Activated CD4-positive, alpha-beta T cell treated with anti-CD3 and anti-CD28 coated beads, Interleukin-2, amount 10 ng/mL, durations not matched to agents 7 days and 5 days (primary cell): ENCODE measurements around the gene OTX1. TPM values are rescaled to one million over a fixed set of nuclear protein-coding genes. Genes with fewer than 3 reads are reported as not detected.

ENCODE experiments used
- CTCF ChIA-PET: fragments of 350-600 bp; sonication (Branson Sonifier 250); formaldehyde crosslinking; loops from one replicate; lab custom pipeline; 2021; ENCODE audit warnings: antibody characterized with exemption; lab: Charles Lee
- POLR2A ChIA-PET: fragments of 350-600 bp; sonication (Branson Sonifier 250); formaldehyde crosslinking; loops from one replicate; lab custom pipeline; 2021; ENCODE audit warnings: antibody characterized with exemption; lab: Charles Lee
- DNase-seq: peaks from one replicate; pipeline ENCODE4 v3.0.0-alpha.2; 2020
- H3K27ac Mint-ChIP-seq: one replicate; pipeline ENCODE4 v1.8.0; 2021; ENCODE audit warnings: mild to moderate bottlenecking, moderate library complexity, mixed read lengths
- H3K27me3 Mint-ChIP-seq: one replicate; pipeline ENCODE4 v1.8.0; 2021; ENCODE audit warnings: mixed read lengths
- H3K36me3 Mint-ChIP-seq: one replicate; pipeline ENCODE4 v1.8.0; 2021; ENCODE audit warnings: low read depth, mixed read lengths
- H3K4me1 Mint-ChIP-seq: one replicate; pipeline ENCODE4 v1.8.0; 2021; ENCODE audit warnings: mixed read lengths
- H3K4me3 Mint-ChIP-seq: one replicate; pipeline ENCODE4 v1.8.0; 2021; ENCODE audit warnings: mild to moderate bottlenecking, moderate library complexity, mixed read lengths
- H3K9me3 Mint-ChIP-seq: one replicate; pipeline ENCODE4 v1.8.0; 2021; ENCODE audit warnings: mixed read lengths
- total RNA-seq, 2 experiments: library from RNA; stranded (reverse); gene quantifications; one replicate each; pipeline ENCODE4 v1.2.3, GENCODE V29; 2021

Gene OTX1
- total RNA-seq, 2 experiments from 2014 or later, result not detected

GRCh38 chr2:63049211-63049969 is 1.2 kb upstream of the OTX1 start:
- POLR2A ChIA-PET, result interaction anchor here (0.6 kb wide), 1 partner anchor 1934 kb away, joined by 6 read pairs; no protein-coding TSS in a partner anchor
- Mint-ChIP-seq H3K4me1 (peaks cover 44% of the 10 kb centered on the region), H3K4me3 (peak overlapping the region; percentile 77), H3K27me3 (peaks cover 81% of the 10 kb centered on the region), H3K9me3 (no peaks in the 10 kb centered on the region), H3K36me3 (peaks cover 6% of the 10 kb centered on the region), H3K27ac (no peak overlapping the region)
- no peak for DNase-seq
- CTCF ChIA-PET, result no interaction called here

DNA sequence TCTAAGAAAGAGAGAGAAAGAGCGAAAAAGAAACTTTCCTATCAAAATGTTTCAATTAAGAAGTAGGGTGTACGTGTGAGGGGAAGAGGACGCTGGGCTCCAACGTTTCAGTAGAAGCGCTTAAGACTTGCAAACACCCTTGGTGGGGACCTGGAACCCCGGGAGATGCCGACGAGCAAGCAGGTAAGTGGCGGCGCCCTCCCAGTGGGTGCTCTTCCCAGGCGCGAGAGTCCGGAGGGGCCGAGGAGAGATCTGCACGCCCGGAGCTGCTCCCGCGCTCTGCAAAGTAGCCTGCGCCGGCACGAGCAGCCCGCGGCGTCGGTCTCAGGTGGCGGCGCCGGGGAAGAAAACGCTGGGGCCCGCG is 678 bp upstream of the OTX1 start:
- CTCF ChIA-PET, result no interaction called here
- no peak for DNase-seq
- peaks cover 50% of the 10 kb centered on the region for H3K4me1 Mint-ChIP-seq
- POLR2A ChIA-PET, result no interaction called here
- peak overlapping the region; percentile 77 for H3K4me3 Mint-ChIP-seq
- peaks cover 6% of the 10 kb centered on the region for H3K36me3 Mint-ChIP-seq
- H3K27me3 Mint-ChIP-seq, result peaks cover 86% of the 10 kb centered on the region
- peak overlapping the region; percentile 65 for H3K27ac Mint-ChIP-seq
- H3K9me3 Mint-ChIP-seq, result no peaks in the 10 kb centered on the region

DNA sequence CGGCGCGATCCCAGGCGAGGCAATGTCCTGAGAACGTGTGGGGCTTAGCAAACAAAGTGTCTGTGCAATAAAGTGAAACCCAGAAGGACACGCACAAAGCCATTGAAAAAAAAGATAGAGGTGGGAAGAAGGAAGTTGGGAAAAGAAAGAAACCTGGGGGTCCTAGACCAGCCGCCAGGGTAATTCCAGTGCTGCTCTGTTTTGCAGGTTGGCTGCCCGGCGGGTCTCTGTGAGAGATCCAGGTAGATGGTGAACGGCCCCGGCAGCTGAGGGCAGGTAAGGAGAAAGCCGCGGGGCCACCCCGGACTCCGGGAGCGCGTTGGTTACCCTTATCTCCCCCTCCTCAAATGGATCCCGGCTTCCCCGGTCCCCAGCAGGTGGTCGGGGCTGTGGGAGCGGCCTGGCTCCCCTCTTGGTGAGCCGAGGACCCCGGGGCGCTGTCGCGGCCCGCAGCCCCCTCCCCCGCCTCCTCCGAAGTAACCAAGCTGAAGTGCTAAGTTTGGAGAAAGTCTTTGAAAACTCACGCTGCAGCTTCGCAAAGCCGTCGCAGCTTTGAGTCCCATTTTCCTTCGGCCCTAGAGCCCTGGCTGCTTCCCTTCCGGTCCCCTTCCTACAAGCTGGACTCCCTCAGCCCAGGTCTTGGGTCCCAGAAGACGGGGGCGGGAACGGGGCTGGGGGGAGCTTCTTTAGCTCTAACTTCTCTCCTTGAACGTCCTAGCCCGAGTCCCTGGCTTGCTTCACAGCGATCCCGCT is 588 bp downstream of the OTX1 start:
- Mint-ChIP-seq H3K27ac (no peak overlapping the region), H3K27me3 (peaks cover 87% of the 10 kb centered on the region), H3K36me3 (no peaks in the 10 kb centered on the region), H3K4me1 (peaks cover 59% of the 10 kb centered on the region), H3K9me3 (no peaks in the 10 kb centered on the region), H3K4me3 (peak overlapping the region; percentile 71)
- CTCF ChIA-PET, result interaction anchor here (0.8 to 0.9 kb wide), 2 partner anchors 12 to 594 kb away, joined by 3 read pairs; no protein-coding TSS in a partner anchor
- no peak for DNase-seq
- POLR2A ChIA-PET, result no interaction called here

DNA sequence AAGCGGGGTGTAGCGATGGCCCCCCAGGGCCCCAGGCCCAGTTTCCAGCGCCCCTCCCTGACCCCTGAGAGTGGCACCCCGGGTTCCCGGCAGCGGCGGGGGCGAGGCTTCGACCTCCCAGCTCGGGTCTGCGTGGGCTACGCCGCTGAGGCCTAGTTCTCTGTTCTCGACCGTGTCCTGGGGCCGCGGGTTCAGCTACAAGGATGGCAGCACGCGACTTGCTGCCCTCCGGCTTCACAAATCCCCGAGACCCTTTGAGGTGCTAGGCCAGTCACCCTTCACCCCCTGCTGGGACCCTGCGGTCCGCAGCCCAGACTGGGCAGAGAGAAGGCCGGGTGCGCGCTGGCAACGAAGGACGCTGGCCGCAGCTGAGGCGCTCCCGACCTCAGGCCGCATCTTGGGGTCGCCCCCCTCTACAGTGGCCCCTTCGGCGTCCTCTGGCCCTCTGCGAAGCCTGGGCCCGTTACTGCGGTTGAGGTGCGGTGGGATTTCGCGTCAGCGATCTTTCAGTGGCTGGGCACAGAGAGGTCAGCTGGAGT is 1.2 kb downstream of the OTX1 start:
- DNase-seq, result no peak
- CTCF ChIA-PET, result interaction anchor here (0.8 to 0.9 kb wide), 2 partner anchors 12 to 595 kb away, joined by 3 read pairs; no protein-coding TSS in a partner anchor
- Mint-ChIP-seq H3K36me3 (peaks cover 3% of the 10 kb centered on the region), H3K4me1 (peaks cover 65% of the 10 kb centered on the region), H3K4me3 (no peak overlapping the region), H3K27ac (peak overlapping the region; percentile 46), H3K27me3 (peaks cover 88% of the 10 kb centered on the region), H3K9me3 (no peaks in the 10 kb centered on the region)
- POLR2A ChIA-PET, result no interaction called here

- Mint-ChIP-seq H3K36me3 (peaks cover 3% of the 10 kb centered on the region), H3K27me3 (peaks cover 89% of the 10 kb centered on the region), H3K4me1 (peaks cover 66% of the 10 kb centered on the region), H3K9me3 (no peaks in the 10 kb centered on the region), H3K4me3 (no peak overlapping the region), H3K27ac (peak overlapping the region; percentile 46)
- ChIA-PET POLR2A (no interaction called here), CTCF (interaction anchor here (0.9 kb wide), 1 partner anchor 11 kb away, joined by 3 read pairs; no protein-coding TSS in a partner anchor)
- no peak for DNase-seq
Observed at GRCh38 chr2:63052411-63053080, 1.9 kb downstream of the OTX1 start.

DNA sequence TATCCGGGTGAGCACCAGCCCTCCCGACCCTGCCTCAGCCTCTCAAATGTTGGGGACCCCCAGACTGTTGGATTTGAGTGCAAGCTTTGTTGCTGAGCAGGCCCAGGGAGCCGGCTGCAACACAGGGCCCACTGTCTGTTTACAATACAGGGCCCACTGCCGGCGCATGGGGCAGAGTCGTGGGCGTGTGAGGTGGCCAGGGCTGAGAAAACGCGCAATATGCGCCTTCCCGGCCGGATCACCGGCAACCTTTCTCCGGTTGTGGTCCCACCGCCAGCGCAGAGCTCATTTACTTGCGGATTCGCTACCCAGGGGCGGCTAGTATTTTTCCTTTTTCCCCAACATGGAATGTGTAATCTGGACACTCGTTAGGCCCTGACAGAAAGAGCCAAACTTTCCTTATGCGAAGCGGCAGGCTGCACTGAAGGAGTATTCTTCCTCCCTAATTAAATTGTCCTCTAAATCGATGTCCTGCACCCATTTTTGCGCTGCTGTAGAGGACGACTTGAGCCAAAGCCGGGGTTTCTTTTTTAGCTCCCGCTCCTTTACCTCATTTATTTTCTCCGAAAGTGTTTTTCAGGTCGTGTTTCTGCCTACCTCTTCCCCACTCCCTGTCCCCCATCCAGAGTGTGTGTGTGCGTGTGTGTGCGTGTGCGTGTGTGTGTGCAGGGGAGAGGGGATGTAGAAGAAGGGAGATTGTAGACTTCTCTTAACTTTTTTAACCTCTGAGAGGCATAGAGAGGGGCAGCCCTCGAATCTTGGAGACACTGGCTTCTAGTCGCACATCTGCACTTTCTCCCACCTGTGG is 2.7 kb downstream of the OTX1 start:
- Mint-ChIP-seq H3K4me1 (peaks cover 68% of the 10 kb centered on the region), H3K4me3 (no peak overlapping the region), H3K9me3 (no peaks in the 10 kb centered on the region), H3K27ac (peak overlapping the region; percentile 76), H3K27me3 (peaks cover 91% of the 10 kb centered on the region), H3K36me3 (peaks cover 5% of the 10 kb centered on the region)
- DNase-seq, result no peak
- CTCF ChIA-PET, result no interaction called here
- POLR2A ChIA-PET, result no interaction called here

- POLR2A ChIA-PET, result no interaction called here
- H3K4me1 Mint-ChIP-seq, result peaks cover 67% of the 10 kb centered on the region
Observed at GRCh38 chr2:63053889-63054602, 3.4 kb downstream of the OTX1 start.

GRCh38 chr2:63054841-63055225 is 4.2 kb downstream of the OTX1 start:
- H3K4me1 Mint-ChIP-seq, result peaks cover 59% of the 10 kb centered on the region
- no peaks in the 10 kb centered on the region for H3K9me3 Mint-ChIP-seq
- H3K27ac Mint-ChIP-seq, result no peak overlapping the region
- peak overlapping the region; percentile 36 for H3K4me3 Mint-ChIP-seq
- H3K36me3 Mint-ChIP-seq, result peaks cover 5% of the 10 kb centered on the region
- no peak for DNase-seq
- H3K27me3 Mint-ChIP-seq, result peaks cover 84% of the 10 kb centered on the region
- ChIA-PET POLR2A (no interaction called here), CTCF (interaction anchor here (1.0 to 1.1 kb wide), 2 partner anchors 13 to 805 kb away, joined by 3 read pairs; no protein-coding TSS in a partner anchor)

More at GRCh38 chr2:63053889-63054602, 3.4 kb downstream of the OTX1 start:
- Mint-ChIP-seq H3K4me3 (peak overlapping the region; percentile 53), H3K27ac (peak overlapping the region; percentile 74), H3K27me3 (peaks cover 89% of the 10 kb centered on the region), H3K36me3 (peaks cover 5% of the 10 kb centered on the region), H3K9me3 (no peaks in the 10 kb centered on the region)
- DNase-seq, result no peak
- CTCF ChIA-PET, result no interaction called here

DNA sequence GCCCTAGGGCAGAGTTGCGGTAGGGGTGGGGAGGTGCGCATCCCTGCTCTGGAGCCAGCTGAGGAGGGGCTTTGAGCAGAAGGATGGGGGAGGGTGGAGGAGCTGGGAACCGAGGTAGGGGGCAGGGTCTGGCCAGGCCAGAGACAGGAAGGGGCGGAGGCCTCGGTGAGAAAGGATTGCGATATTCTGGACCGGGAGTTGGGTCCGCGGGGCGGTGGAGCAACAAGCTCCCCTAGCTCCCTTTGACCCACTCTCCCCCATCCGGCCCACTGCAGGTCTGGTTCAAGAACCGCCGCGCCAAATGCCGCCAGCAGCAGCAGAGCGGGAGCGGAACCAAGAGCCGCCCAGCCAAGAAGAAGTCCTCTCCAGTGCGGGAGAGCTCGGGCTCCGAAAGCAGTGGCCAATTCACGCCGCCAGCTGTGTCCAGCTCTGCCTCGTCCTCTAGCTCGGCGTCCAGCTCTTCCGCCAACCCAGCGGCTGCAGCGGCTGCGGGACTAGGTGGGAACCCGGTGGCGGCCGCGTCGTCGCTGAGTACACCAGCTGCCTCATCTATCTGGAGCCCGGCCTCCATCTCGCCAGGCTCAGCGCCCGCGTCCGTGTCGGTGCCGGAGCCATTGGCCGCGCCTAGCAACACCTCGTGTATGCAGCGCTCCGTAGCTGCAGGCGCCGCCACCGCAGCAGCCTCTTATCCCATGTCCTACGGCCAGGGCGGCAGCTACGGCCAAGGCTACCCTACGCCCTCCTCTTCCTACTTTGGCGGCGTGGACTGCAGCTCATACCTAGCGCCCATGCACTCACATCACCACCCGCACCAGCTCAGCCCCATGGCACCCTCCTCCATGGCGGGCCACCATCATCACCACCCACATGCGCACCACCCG is 4.8 kb downstream of the OTX1 start:
- Mint-ChIP-seq H3K4me3 (peak overlapping the region; percentile 43), H3K9me3 (no peaks in the 10 kb centered on the region), H3K27me3 (peaks cover 88% of the 10 kb centered on the region), H3K27ac (no peak overlapping the region), H3K4me1 (peaks cover 61% of the 10 kb centered on the region), H3K36me3 (peaks cover 10% of the 10 kb centered on the region)
- POLR2A ChIA-PET, result no interaction called here
- no peak for DNase-seq
- CTCF ChIA-PET, result interaction anchor here (1.0 to 1.1 kb wide), 2 partner anchors 13 to 805 kb away, joined by 3 read pairs; no protein-coding TSS in a partner anchor

- H3K36me3 Mint-ChIP-seq, result peaks cover 10% of the 10 kb centered on the region
- H3K4me1 Mint-ChIP-seq, result peaks cover 56% of the 10 kb centered on the region
- CTCF ChIA-PET, result interaction anchor here (1.0 kb wide), 1 partner anchor 12 kb away, joined by 3 read pairs; no protein-coding TSS in a partner anchor
- peaks cover 89% of the 10 kb centered on the region for H3K27me3 Mint-ChIP-seq
- no peak for DNase-seq
- H3K27ac Mint-ChIP-seq, result no peak overlapping the region
- peak overlapping the region; percentile 43 for H3K4me3 Mint-ChIP-seq
- H3K9me3 Mint-ChIP-seq, result no peaks in the 10 kb centered on the region
- POLR2A ChIA-PET, result no interaction called here
Observed at GRCh38 chr2:63056107-63057050, 5.7 kb downstream of the OTX1 start.
